HCT116 (cell line): Measurements from ENCODE around the gene DNAJC10. TPM values are rescaled to one million over a fixed set of nuclear protein-coding genes. Genes with fewer than 3 reads are reported as not detected.

Experiments
- ATAC-seq: fragments of 200-7000 bp; cut with Tn5 transposase; 2 replicates; pipeline ENCODE4 v1.9.1; 2020; ENCODE audit warnings: mild to moderate bottlenecking, moderate library complexity
- BruUV-seq: library from RNA; stranded (reverse); fragments of 400-500 nt; replicated peaks from 2 replicates; lab custom pipeline; 2021; lab: Mats Ljungman, UMichigan
- CTCF ChIA-PET: fragments of 300-600 bp; sonication (Branson Sonifier 250); formaldehyde crosslinking; loops from one replicate; lab custom pipeline; 2021; ENCODE audit warnings: antibody characterized with exemption; lab: Charles Lee
- POLR2A ChIA-PET: fragments of 300-600, 350-600 bp; sonication (Branson Sonifier 250); formaldehyde crosslinking; loops from one replicate; lab custom pipeline; 2021; ENCODE audit warnings: antibody characterized with exemption; lab: Charles Lee
- RAD21 ChIA-PET, 2 experiments: fragments of 300-600 bp; sonication (Branson Sonifier 250); formaldehyde crosslinking; loops; one replicate each; lab custom pipeline; 2023; ENCODE audit warnings: low total read pairs in 2 of 2; ENCODE audit not compliant: uncharacterized antibody in 2 of 2, unreplicated experiment in 2 of 2, low non-redundant PET in 1 of 2; lab: Charles Lee
- DNase-seq: peaks from one replicate; pipeline ENCODE4 v3.0.0-alpha.2; 2010; ENCODE audit warnings: low read depth, low spot score
- H2AFZ ChIP-seq: fragments of 200-600 bp; shearing (Covaris generic), sonication (generic); 2 replicates; pipeline ENCODE4 v1.6.1; 2017; ENCODE audit warnings: low read depth, mixed run types, mixed read lengths, antibody characterized with exemption, low read length; ENCODE audit not compliant: poor library complexity, severe bottlenecking
- H3K27ac ChIP-seq: 2 replicates; pipeline ENCODE4 v1.5.1; 2012; ENCODE audit warnings: low read depth, low read length
- H3K27me3 ChIP-seq: fragments of 200-600 bp; sonication (generic); 2 replicates; pipeline ENCODE4 v1.6.1; 2016; ENCODE audit warnings: mixed run types, low read length, mixed read lengths; ENCODE audit not compliant: insufficient read depth
- H3K36me3 ChIP-seq, 2 experiments: fragments of 200-500 bp in 1 of 2; fragments of 200-600 bp in 1 of 2; sonication (Bioruptor generic) in 1 of 2; sonication (generic) in 1 of 2; 2 replicates each; pipeline versions ENCODE4 v1.5.1 to v1.6.1; 2014 to 2016; ENCODE audit warnings: low read length in 2 of 2, inconsistent platforms in 1 of 2, mixed read lengths in 1 of 2, mixed run types in 1 of 2; ENCODE audit not compliant: insufficient read depth in 2 of 2, control insufficient read depth in 1 of 2
- H3K4me1 ChIP-seq, 2 experiments: fragments of 200-600 bp in 1 of 2; sonication (generic) in 1 of 2; 2 replicates each; pipeline versions ENCODE4 v1.5.1 to v1.6.1; 2012 to 2017; ENCODE audit warnings: low read length in 2 of 2, inconsistent platforms in 1 of 2, mild to moderate bottlenecking in 1 of 2, mixed read lengths in 1 of 2, mixed run types in 1 of 2, moderate library complexity in 1 of 2; ENCODE audit not compliant: insufficient read depth in 2 of 2, control insufficient read depth in 1 of 2
- H3K4me2 ChIP-seq: fragments of 200-600 bp; sonication (generic); 2 replicates; pipeline ENCODE4 v1.6.1; 2017; ENCODE audit warnings: mixed run types, low read length, mixed read lengths
- H3K4me3 ChIP-seq, 2 experiments: fragments of 200-600 bp in 1 of 2; sonication (generic) in 1 of 2; replicated peaks in 1 of 2; 2 replicates each; pipeline ENCODE4 v1.5.1; 2011 to 2016; ENCODE audit warnings: low read length in 2 of 2, control low read depth in 1 of 2, low read depth in 1 of 2, mild to moderate bottlenecking in 1 of 2, mixed read lengths in 1 of 2, mixed run types in 1 of 2
- H3K79me2 ChIP-seq: fragments of 200-600 bp; sonication (generic); 2 replicates; pipeline ENCODE4 v1.6.1; 2017; ENCODE audit warnings: mild to moderate bottlenecking, mixed run types, low read length, moderate library complexity, mixed read lengths; ENCODE audit not compliant: insufficient read depth
- H3K9ac ChIP-seq: fragments of 200-600 bp; sonication (generic); 2 replicates; pipeline ENCODE4 v1.6.1; 2016; ENCODE audit warnings: low read length, mixed read lengths
- H3K9me2 ChIP-seq: fragments of 200-600 bp; sonication (generic), shearing (Covaris generic); 2 replicates; pipeline ENCODE4 v1.6.1; 2017; ENCODE audit warnings: mixed run types, mild to moderate bottlenecking, moderate library complexity; ENCODE audit not compliant: insufficient read depth
- H3K9me3 ChIP-seq, 2 experiments: fragments of 200-500 bp in 1 of 2; fragments of 200-600 bp in 1 of 2; sonication (Bioruptor generic) in 1 of 2; sonication (generic) in 1 of 2; 2 replicates each; pipeline ENCODE4 v1.6.1; 2014 to 2017; ENCODE audit warnings: low read length in 2 of 2, mixed read lengths in 2 of 2, inconsistent platforms in 1 of 2, low read depth in 1 of 2, mild to moderate bottlenecking in 1 of 2, mixed run types in 1 of 2, moderate library complexity in 1 of 2; ENCODE audit not compliant: control insufficient read depth in 1 of 2, insufficient read depth in 1 of 2
- H4K20me1 ChIP-seq: fragments of 200-600 bp; sonication (generic), shearing (Covaris generic); 2 replicates; pipeline ENCODE4 v1.6.1; 2017; ENCODE audit warnings: mixed run types, mild to moderate bottlenecking, moderate library complexity; ENCODE audit not compliant: insufficient read depth
- ATF3 ChIP-seq: IDR thresholded peaks from 2 replicates; pipeline ENCODE4 v1.6.1; 2012
- EGR1 ChIP-seq: IDR thresholded peaks from 2 replicates; pipeline ENCODE4 v1.6.1; 2012; ENCODE audit warnings: low read depth
- ELF1 ChIP-seq: IDR thresholded peaks from 2 replicates; pipeline ENCODE4 v1.6.1; 2012; ENCODE audit warnings: low read depth, borderline replicate concordance
- EZH2 ChIP-seq: fragments of 200-600 bp; sonication (generic); IDR thresholded peaks from 2 replicates; pipeline ENCODE4 v1.6.1; 2017; ENCODE audit warnings: antibody characterized with exemption, mixed run types
- EZH2phosphoT487 ChIP-seq: fragments of 200-600 bp; IDR thresholded peaks from 2 replicates; pipeline ENCODE4 v1.6.1; 2018; ENCODE audit warnings: antibody characterized with exemption, borderline replicate concordance
- FOSL1 ChIP-seq: IDR thresholded peaks from 2 replicates; pipeline ENCODE4 v1.6.1; 2012; ENCODE audit warnings: low read depth
- JUND ChIP-seq: IDR thresholded peaks from 2 replicates; pipeline ENCODE4 v1.6.1; 2012
- MAX ChIP-seq: IDR thresholded peaks from 2 replicates; pipeline ENCODE4 v1.6.1; 2012
- POLR2A ChIP-seq: IDR thresholded peaks from 2 replicates; pipeline ENCODE4 v1.7.0; 2011; ENCODE audit warnings: borderline replicate concordance; ENCODE audit not compliant: insufficient read depth, insufficient read length; ENCODE audit errors: extremely low read depth
- POLR2AphosphoS5 ChIP-seq: IDR thresholded peaks from 2 replicates; pipeline ENCODE4 v1.6.1; 2011; ENCODE audit warnings: mild to moderate bottlenecking, low read depth, low read length, moderate library complexity
- RAD21 ChIP-seq: IDR thresholded peaks from 2 replicates; pipeline ENCODE4 v1.6.1; 2012; ENCODE audit warnings: low read depth, mild to moderate bottlenecking
- REST ChIP-seq: IDR thresholded peaks from 2 replicates; pipeline ENCODE4 v1.6.1; 2012; ENCODE audit warnings: low read depth
- TCF7L2 ChIP-seq: IDR thresholded peaks from 2 replicates; pipeline ENCODE4 v1.7.0; 2011; ENCODE audit warnings: borderline replicate concordance, inconsistent platforms; ENCODE audit not compliant: insufficient read depth, insufficient read length; ENCODE audit errors: extremely low read depth
- ZBTB33 ChIP-seq: IDR thresholded peaks from 2 replicates; pipeline ENCODE4 v1.6.1; 2011; ENCODE audit warnings: mild to moderate bottlenecking, low read length, moderate library complexity; ENCODE audit not compliant: insufficient replicate concordance; ENCODE audit errors: extremely low read depth
- ZFX ChIP-seq: fragments of 450-650 bp; IDR thresholded peaks from 2 replicates; pipeline ENCODE4 v1.6.1; 2017
- ZNF274 ChIP-seq: fragments of 200-500 bp; sonication (Bioruptor generic); IDR thresholded peaks from 2 replicates; pipeline ENCODE4 v1.6.1; 2014; ENCODE audit warnings: mild to moderate bottlenecking, low read depth, low read length, inconsistent platforms
- intact Hi-C: fragments of 100-400 bp; cut with micrococcal nuclease; formaldehyde crosslinking; loops from 2 replicates; pipeline ENCODE4 v1.10.0; 2022
- total RNA-seq: library from RNA; stranded (reverse); gene quantifications from one replicate; pipeline ENCODE4 v1.2.1, GENCODE V29; 2021; ENCODE audit not compliant: unreplicated experiment

DNAJC10 gene
- total RNA-seq, 1 experiment from 2014 or later = 80.4 TPM

- intact Hi-C loops = no loop called here
- no peaks in the 10 kb centered on the region for H4K20me1 ChIP-seq
- DNase-seq = no peak
- TF ChIP-seq POLR2A (no peak), ZFX (no peak), TCF7L2 (no peak), ZNF274 (no peak), MAX (no peak), EGR1 (no peak), EZH2 (no peak)
- TF ChIP-seq, all 23 proteins: peak for 0
- Histone ChIP-seq H3K4me3 (no peak overlapping the region), H3K9ac (no peak overlapping the region), H3K9me3 (no peaks in the 10 kb centered on the region), H2AFZ (no peak overlapping the region), H3K27me3 (no peaks in the 10 kb centered on the region), H3K79me2 (no peaks in the 10 kb centered on the region), H3K36me3 (no peaks in the 10 kb centered on the region), H3K4me1 (no peaks in the 10 kb centered on the region), H3K27ac (no peak overlapping the region), H3K9me2 (no peaks in the 10 kb centered on the region), H3K4me2 (no peak overlapping the region)
- ChIA-PET RAD21 (no interaction called here), CTCF (no interaction called here), POLR2A (no interaction called here)
- no TSS peak for BruUV-seq
- ATAC-seq = no peak
Observed at GRCh38 chr2:182834293-182834692, 118.2 kb downstream of the DNAJC10 start.

- Histone ChIP-seq H2AFZ (no peak overlapping the region), H3K79me2 (no peaks in the 10 kb centered on the region), H3K36me3 (no peaks in the 10 kb centered on the region), H3K9ac (no peak overlapping the region), H3K4me1 (no peaks in the 10 kb centered on the region), H3K4me3 (no peak overlapping the region), H3K9me2 (no peaks in the 10 kb centered on the region), H3K27ac (no peak overlapping the region), H3K9me3 (no peaks in the 10 kb centered on the region), H3K4me2 (no peak overlapping the region), H4K20me1 (no peaks in the 10 kb centered on the region), H3K27me3 (no peaks in the 10 kb centered on the region)
- no TSS peak for BruUV-seq
- ChIA-PET RAD21 (no interaction called here), CTCF (no interaction called here), POLR2A (no interaction called here)
- no peak for ATAC-seq
- DNase-seq = no peak
- intact Hi-C loops = no loop called here
- TF ChIP-seq EZH2 (no peak), ELF1 (no peak), RAD21 (no peak), FOSL1 (no peak), POLR2AphosphoS5 (no peak), MAX (no peak), EZH2phosphoT487 (no peak), ATF3 (no peak), JUND (no peak), ZBTB33 (no peak), REST (no peak), ZNF274 (no peak), ZFX (no peak)
Observed at GRCh38 chr2:182836451-182836850, 120.4 kb downstream of the DNAJC10 start.
